Measurements from ENCODE around the gene CPEB2.

The CPEB2 gene

GRCh38 chr4:15031197-15031596, 28.9 kb downstream of the CPEB2 start:
- no peak for DNase-seq (ENCODE audit: low read depth)
- TF ChIP-seq, protein P1, sequence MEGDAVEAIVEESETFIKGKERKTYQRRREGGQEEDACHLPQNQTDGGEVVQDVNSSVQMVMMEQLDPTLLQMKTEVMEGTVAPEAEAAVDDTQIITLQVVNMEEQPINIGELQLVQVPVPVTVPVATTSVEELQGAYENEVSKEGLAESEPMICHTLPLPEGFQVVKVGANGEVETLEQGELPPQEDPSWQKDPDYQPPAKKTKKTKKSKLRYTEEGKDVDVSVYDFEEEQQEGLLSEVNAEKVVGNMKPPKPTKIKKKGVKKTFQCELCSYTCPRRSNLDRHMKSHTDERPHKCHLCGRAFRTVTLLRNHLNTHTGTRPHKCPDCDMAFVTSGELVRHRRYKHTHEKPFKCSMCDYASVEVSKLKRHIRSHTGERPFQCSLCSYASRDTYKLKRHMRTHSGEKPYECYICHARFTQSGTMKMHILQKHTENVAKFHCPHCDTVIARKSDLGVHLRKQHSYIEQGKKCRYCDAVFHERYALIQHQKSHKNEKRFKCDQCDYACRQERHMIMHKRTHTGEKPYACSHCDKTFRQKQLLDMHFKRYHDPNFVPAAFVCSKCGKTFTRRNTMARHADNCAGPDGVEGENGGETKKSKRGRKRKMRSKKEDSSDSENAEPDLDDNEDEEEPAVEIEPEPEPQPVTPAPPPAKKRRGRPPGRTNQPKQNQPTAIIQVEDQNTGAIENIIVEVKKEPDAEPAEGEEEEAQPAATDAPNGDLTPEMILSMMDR (IDR thresholded peaks at IDR 0.05; ENCODE audit: insufficient read depth, low read depth, low read length, missing control alignments): no peak
- no peak overlapping the region for H3K4me3 ChIP-seq (ENCODE audit: low read depth, low read length)

DNA sequence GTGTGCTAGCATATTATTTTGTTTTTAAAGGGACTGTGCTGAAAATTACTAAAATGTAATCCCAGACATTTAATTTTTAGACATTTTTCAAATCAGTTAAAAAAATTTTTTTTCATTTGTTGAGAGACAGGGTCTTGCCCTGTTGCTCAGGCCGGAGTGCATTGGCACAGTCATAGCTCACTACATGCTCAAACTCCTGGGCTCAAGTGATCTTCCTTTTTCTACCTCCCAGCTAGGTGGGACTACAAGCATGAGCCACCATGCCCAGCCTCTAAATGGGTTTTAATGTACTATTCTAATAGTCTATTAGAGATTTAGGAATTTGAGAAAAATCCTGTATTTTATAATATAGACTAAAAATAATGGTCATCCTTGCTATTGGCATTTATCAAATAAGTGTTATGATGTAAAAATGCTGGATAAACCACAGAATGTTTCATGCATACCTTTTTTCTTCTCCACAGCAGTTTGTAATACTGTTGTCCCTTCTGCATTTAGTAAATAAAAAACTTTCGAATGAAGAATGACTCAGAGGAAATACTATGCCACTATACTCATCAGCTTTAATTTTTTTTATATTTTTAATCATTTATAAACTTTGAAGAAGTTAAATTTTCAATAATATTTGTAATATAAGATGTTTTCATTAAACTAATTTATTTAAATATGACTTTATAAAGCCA, 29.9 kb downstream of the CPEB2 start:
- no peak overlapping the region for H3K4me3 ChIP-seq (ENCODE audit: low read depth, low read length)
- TF ChIP-seq, protein P1 (IDR thresholded peaks at IDR 0.05; ENCODE audit: insufficient read depth, low read depth, low read length, missing control alignments): no peak

GRCh38 chr4:15034071-15034764, 31.9 kb downstream of the CPEB2 start:
- TF ChIP-seq, protein P1 (IDR thresholded peaks at IDR 0.05; ENCODE audit: insufficient read depth, low read depth, low read length, missing control alignments): no peak
- no peak overlapping the region for H3K4me3 ChIP-seq (ENCODE audit: low read depth, low read length)
- no peak for DNase-seq (ENCODE audit: low read depth)

More for the DNA sequence above, 29.9 kb downstream of the CPEB2 start:
- no peak for DNase-seq (ENCODE audit: low read depth)

- no peak for DNase-seq (ENCODE audit: low read depth)
- H3K4me3 ChIP-seq (ENCODE audit: low read depth, low read length): no peak overlapping the region
- TF ChIP-seq, protein P1 (IDR thresholded peaks at IDR 0.05; ENCODE audit: insufficient read depth, low read depth, low read length, missing control alignments): no peak
Observed at GRCh38 chr4:15035159-15035558, 32.9 kb downstream of the CPEB2 start.

DNA sequence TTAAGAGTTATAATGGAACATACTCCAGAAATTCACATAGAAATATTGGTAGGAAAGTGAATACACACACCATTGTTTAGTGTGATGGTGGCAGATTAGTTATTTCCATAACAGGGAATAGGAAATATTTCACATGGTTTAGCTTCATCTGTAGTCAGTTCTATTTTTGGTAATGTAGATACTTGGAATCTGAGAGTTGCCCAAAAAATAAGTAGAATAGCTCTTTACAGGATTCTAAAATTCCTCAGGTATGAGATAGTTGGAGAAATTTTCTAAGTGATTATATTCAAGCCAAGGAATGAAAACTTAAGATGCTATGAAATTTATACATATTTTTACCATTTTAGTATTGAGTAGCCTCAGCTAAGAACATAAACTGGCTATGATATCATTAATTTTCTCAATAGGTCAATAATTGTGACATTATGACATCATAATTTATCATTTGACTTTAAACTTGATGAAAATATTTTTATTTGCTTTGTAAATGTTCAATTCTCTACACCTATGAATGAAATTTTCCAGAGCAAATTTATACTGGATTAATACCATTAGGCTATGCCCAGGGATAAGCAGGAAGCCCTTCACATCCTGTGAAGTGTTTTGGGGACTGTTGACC, 35.8 kb downstream of the CPEB2 start:
- TF ChIP-seq, protein P1 (IDR thresholded peaks at IDR 0.05; ENCODE audit: insufficient read depth, low read depth, low read length, missing control alignments): no peak
- no peak for DNase-seq (ENCODE audit: low read depth)
- no peak overlapping the region for H3K4me3 ChIP-seq (ENCODE audit: low read depth, low read length)

- no peak overlapping the region for H3K4me3 ChIP-seq (ENCODE audit: low read depth, low read length)
- TF ChIP-seq, protein P1 (IDR thresholded peaks at IDR 0.05; ENCODE audit: insufficient read depth, low read depth, low read length, missing control alignments): no peak
- no peak for DNase-seq (ENCODE audit: low read depth)
Observed at GRCh38 chr4:15040916-15041463, 38.7 kb downstream of the CPEB2 start.

Measured in GM12865 (cell line).